GM12892 (cell line): Measurements from ENCODE around the gene DHX30.
A peak's percentile ranks its signal among the peaks of the same experiment; 100 is the strongest.

ENCODE experiments used
- DNase-seq: peaks from one replicate; pipeline ENCODE4 v3.0.0; 2011; ENCODE audit not compliant: insufficient read length
- FAIRE-seq: peaks from 2 replicates; lab custom pipeline; 2011; peaks lifted over from hg19 to GRCh38; lab: Jason Lieb, UNC
- POLR2A ChIP-seq: IDR thresholded peaks from 2 replicates; pipeline ENCODE4 v1.6.1; 2011; ENCODE audit warnings: low read depth, low read length, control low read depth
- POLR2AphosphoS5 ChIP-seq: IDR thresholded peaks from 2 replicates; pipeline ENCODE4 v1.6.1; 2011; ENCODE audit warnings: low read depth, low read length, control low read depth
- TAF1 ChIP-seq: IDR thresholded peaks from 2 replicates; pipeline ENCODE4 v1.6.1; 2011; ENCODE audit warnings: low read depth, mild to moderate bottlenecking, control low read depth, low read length, borderline replicate concordance

Gene DHX30

DNA sequence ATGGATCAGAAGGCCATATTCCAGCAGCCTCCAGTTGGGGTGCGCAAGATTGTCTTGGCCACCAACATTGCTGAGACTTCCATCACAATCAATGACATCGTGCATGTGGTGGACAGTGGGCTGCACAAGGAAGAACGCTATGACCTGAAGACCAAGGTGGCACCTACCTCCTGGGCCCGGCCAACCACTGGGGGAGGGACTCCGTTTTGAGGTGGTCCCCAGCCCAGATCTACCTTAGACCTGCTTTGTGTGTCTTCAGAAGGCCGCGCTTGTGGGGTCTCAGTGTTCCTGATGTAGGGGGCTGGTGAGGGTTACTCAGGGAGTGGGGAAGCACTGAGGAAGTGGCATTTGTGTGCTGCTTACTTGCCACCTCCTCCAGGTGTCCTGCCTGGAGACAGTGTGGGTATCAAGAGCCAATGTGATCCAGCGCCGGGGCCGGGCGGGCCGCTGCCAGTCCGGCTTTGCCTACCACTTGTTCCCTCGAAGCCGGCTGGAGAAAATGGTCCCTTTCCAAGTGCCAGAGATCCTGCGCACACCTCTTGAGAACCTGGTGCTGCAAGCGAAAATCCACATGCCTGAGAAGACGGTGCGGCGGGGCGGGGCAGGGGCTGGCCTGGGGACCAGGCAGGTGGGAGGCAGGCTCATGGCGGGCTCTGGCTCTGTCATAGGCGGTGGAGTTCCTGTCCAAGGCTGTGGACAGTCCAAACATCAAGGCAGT, 45.0 kb downstream of the DHX30 start:
- TF ChIP-seq POLR2A (0 out of 2 replicates have a peak, but pooled peaks have one; percentile 4), POLR2AphosphoS5 (peak; percentile 40), TAF1 (no peak)
- DNase-seq (no peak), FAIRE-seq (no peak)

DNA sequence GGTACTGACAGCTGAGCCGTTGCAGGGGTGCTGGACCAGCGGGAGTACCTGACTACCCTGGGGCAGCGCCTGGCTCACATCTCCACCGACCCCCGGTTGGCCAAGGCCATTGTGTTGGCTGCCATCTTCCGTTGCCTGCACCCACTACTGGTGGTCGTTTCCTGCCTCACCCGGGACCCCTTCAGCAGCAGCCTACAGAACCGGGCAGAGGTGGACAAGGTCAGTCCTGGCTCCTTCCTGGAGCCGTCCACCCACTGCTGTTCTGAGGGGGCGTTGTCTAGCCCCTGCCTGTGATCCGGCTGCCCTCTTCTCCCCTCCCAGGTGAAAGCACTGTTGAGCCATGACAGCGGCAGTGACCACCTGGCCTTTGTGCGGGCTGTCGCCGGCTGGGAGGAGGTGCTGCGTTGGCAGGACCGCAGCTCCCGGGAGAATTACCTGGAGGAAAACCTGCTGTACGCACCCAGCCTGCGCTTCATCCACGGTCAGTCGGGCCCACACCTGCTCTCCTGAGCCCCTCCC, 45.7 kb downstream of the DHX30 start:
- no peak for FAIRE-seq
- no peak for DNase-seq
- TF ChIP-seq POLR2A: peak; percentile 41; the same call in 1 of the 2 replicates
- no peak for TF ChIP-seq POLR2AphosphoS5

DNA sequence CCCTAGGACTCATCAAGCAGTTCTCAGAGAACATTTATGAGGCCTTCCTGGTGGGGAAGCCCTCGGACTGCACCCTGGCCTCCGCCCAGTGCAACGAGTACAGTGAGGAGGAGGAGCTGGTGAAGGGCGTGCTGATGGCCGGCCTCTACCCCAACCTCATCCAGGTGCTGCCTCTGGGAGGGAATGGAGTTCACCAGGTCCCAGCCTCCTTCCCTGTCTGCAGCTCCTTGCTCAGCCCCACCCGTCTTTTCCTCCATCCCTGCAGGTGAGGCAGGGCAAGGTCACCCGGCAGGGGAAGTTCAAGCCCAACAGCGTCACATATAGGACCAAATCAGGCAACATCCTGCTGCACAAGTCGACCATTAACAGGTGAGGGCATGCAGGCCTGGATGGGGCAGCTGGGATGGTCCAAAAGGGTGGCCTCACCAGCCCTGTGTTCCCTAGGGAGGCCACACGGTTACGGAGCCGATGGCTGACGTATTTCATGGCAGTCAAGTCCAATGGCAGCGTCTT, 46.3 kb downstream of the DHX30 start:
- TF ChIP-seq TAF1 (no peak), POLR2A (no peak), POLR2AphosphoS5 (no peak)
- DNase-seq (no peak), FAIRE-seq (no peak)

DNA sequence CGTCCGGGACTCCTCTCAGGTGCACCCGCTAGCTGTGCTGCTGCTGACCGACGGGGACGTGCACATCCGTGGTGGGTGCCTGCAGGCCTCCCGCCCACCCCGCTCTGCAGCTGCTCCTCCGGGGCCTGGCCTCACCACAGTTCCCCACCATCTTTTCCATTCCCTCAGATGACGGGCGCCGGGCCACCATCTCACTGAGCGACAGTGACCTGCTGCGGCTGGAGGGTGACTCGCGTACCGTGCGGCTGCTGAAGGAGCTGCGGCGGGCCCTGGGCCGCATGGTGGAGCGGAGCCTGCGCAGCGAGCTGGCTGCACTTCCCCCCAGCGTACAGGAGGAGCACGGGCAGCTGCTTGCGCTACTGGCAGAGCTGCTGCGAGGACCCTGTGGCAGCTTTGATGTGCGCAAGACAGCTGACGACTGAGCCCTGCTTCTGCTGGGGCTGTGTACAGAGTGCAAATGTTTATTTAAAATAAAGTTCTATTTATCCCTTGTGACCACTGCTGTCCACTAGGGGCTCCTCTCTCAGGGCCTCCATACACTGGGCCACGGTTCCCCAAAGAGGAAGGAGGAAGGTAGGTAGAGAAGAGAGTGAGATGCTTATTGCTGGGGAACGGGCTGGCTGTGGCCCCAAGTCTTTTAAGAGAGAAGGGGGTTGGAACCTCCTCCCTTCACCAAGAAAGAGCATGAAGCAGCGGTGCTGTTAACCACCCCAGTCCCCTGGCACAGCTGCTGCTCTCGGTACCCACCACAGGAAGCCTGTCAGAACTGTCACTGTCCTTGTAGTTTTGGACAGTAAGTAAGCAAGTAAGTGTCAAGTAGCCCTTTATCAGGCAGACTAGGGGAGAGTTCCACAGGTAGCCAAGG, 47.0 kb downstream of the DHX30 start:
- TF ChIP-seq POLR2AphosphoS5: no peak; the same call in 1 of the 2 replicates
- no peak for TF ChIP-seq POLR2A
- TF ChIP-seq TAF1: no peak
- DNase-seq: no peak
- no peak for FAIRE-seq

DNA sequence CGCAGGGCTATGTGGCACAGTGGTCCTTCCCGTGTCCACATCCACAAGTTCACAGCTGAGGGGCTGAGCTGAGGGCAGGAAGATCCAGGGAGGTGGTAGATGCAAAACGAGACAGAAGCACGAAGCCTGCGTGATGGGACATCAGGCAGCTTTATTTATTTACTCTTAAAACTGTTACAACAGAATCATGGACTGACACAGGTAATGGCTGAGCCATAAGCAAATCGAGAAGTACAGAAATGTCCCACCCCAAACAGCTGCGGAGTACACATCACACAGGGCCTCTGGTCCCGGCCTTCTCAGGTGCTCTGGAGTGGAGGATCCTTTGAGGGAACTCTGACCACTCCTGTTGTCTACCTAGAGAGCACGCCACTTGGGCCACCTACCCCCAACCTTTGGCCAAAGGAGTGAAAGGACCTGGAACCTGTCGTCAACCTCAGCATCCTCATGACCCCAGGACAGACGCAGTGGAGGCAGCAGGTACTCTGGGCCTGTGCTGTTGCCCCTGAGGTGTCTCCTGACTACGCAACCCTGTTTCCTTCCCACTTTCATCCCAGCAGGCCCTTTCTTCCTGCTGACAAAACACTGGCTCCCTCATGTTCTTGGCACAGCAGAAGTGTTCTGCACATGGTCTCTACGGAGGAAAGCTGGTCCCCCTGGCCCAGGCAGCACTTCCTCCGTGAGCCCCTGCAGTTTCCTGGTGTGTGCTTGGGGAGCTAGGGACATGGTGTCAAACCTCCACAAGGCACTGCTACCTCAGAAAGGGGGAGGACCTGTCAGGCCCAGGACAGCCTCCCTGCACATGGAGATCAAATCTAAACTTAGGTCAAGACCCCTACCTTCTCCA, 47.8 kb downstream of the DHX30 start:
- no peak for DNase-seq
- no peak for TF ChIP-seq TAF1
- TF ChIP-seq POLR2AphosphoS5: peak; percentile 76; the same call in 1 of the 2 replicates
- TF ChIP-seq POLR2A: peak; percentile 38; the same call in 1 of the 2 replicates
- no peak for FAIRE-seq

DNA sequence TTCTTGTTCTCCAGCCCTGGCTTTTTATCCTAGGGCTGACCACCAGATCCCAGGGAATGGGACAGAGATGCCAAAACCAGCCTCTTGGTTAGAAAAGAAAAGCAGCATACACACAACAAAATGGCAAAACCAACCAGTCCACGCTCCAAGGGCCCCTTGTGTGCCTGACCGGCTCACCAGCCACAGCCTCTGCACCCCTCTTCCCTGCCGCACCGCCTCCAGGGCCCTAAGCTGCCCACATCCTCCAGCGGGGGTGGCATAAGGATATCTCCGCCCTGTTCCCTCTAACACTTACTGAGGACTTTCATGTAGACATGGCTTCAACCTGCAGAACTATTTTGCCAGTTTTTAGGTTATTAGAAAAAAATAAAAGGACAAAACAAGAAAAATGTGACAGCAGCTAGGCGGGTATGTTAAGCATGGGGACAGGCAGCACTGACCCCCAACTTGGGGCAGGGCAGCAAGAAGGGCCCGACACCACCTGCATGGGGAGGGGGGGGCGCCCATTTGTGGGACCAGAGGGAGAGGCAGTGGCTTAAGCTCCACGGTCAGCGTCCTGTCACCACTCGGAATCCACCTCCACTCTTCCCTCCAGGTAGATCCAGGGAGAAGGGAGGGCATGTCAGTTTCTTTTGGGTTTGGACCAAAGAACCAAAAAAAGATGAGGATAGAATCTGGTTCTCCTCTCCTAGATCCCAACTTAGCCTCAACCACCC, 49.1 kb downstream of the DHX30 start:
- no peak for DNase-seq
- TF ChIP-seq POLR2AphosphoS5 (no peak; the same call in 1 of the 2 replicates), TAF1 (no peak), POLR2A (no peak; the same call in 1 of the 2 replicates)
- FAIRE-seq: no peak

DNA sequence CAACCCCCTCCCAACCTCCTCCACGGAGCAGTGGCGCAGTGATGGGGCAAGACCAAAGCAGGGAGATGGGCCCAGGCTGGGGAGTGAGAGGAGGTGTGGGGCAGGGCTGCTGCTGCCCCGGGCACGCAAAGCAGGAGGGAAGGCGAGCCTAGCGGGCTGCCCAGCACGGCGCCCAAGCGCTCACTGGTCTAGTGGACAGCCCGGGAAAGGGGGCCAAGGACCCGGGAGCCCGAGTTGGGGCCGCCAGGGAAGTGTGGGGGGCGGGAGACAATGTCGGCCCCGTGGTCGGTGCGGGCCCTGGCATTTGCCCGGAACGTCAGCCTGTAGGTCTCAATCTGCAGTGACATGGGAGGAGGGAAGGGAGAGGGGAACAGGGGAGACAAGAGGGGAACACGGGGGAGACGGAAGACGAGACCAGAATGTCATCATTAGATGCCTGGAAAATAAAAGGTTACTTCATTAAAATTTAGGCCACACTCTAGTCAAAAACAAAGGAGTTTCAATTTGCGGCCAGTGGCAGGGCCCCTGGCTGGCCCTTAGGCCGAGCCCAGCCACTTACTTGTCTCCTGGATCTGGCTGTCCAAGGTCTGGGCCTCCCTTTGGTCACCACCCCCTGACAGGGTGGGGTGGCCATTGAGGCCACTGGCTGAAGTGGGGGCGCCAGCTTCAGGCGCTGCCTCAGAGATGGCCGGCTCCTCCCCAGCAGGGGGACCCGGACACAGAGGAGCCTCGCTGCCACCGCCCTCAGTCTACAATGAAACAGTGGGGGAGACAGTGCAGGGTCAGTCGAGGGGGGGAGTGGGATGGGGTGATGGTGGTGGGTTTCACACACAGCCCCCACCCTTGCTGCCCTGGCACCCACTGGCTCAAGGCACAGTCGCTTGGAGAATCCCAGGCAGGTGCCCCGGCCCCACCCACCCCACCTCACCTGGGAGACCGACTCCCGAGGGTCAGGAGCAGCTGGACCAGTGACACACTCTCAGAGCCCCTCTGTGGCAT, 50.0 kb downstream of the DHX30 start:
- TF ChIP-seq TAF1 (no peak), POLR2A (no peak), POLR2AphosphoS5 (no peak)
- no peak for DNase-seq
- no peak for FAIRE-seq

DNA sequence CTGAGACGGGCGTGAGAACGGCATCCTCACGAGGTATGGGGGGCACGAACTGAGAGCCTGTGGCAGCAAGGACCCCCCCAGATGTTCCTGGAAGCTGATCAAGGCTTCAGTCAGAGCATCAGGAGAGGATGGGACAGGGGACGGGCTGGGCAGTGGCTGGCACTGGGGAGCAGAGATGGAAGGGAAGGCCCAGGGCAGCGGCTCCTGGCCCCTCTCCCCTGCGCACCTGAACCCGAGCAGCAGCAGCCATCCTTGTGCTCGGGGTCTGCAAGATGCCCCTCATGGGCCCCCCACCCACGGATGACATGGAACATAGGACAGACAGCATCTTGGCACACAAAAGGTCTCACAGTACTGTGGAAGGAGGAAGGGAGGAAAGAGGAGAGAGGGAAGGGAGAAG, 51.3 kb downstream of the DHX30 start:
- TF ChIP-seq TAF1: no peak
- TF ChIP-seq POLR2A: no peak
- DNase-seq (no peak), FAIRE-seq (no peak)
